ENCODE data around the gene OS9.
A peak's percentile ranks its signal among the peaks of the same experiment; 100 is the strongest.

Gene OS9

GRCh38 chr12:57755454-57756372, 61.8 kb downstream of the OS9 start:
- H3K36me3 ChIP-seq (ENCODE audit: insufficient read depth, low read length), result peaks cover 8% of the 10 kb centered on the region
- no peak overlapping the region for H3K27ac ChIP-seq
- H3K4me3 ChIP-seq, result peak overlapping the region; percentile 81
- no peaks in the 10 kb centered on the region for H3K9me3 ChIP-seq (ENCODE audit: low read depth, low read length)
- DNase-seq (ENCODE audit: low read depth, low spot score), result no peak
- TF ChIP-seq EZH2 (IDR thresholded peaks at IDR 0.05) (no peak), POLR2AphosphoS5 (IDR thresholded peaks at IDR 0.05; ENCODE audit: borderline replicate concordance, low read depth, low read length) (no peak), FOXP2 (optimal IDR thresholded peaks at IDR 0.05; ENCODE audit: control extremely low read depth, extremely low read length, insufficient read depth) (no peak)
- H3K9ac ChIP-seq (ENCODE audit: insufficient read length), result peak overlapping the region; percentile 63

DNA sequence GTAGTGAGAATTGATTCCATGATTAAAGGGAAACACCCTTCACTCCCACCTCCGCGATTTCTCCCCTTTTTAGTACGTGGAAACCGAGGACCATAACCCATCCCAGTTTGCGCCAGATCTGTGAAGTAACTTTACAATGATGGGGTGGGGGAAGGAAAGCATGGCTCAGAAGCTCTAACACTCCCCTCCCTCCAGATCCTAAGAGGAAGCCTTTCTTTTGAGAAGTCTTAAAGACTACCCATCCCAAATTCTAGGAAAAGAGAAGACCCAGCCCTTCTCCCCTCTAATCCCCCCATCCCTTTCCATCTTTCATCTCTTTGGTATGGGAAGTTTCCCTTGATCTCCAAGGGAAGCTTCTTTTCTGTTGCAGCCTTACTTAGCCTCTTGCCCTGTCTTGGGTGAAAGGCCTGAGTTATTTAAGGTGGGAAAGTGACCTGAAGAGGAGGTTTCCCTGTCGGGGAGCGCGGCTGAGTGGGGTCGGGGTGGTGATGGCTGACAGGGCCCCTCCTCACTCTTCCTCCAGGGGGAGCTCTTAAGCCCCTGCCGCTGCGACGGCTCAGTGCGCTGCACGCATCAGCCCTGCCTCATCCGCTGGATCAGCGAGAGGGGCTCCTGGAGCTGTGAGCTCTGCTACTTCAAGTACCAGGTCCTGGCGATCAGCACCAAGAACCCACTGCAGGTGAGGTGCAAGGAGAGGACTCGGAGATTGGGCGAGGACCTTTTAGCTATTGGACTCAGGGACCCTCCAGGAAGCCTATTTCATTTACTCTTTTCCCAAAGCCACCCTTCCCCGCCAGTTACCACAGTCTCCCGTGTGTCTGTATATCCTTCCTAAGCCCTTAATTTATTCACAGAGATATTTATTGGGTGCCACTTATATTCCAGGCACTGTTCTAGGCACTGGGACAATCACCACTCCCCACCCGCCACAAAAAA, 62.7 kb downstream of the OS9 start:
- H3K9me3 ChIP-seq (ENCODE audit: low read depth, low read length), result no peaks in the 10 kb centered on the region
- no peak overlapping the region for H3K27ac ChIP-seq
- H3K9ac ChIP-seq (ENCODE audit: insufficient read length), result peak overlapping the region; percentile 63
- no peaks in the 10 kb centered on the region; the same call in 1 of the 2 replicates for H3K36me3 ChIP-seq (ENCODE audit: insufficient read depth, low read length)
- H3K4me3 ChIP-seq, result peak overlapping the region; percentile 81
- no peak for DNase-seq (ENCODE audit: low read depth, low spot score)
- TF ChIP-seq POLR2AphosphoS5 (IDR thresholded peaks at IDR 0.05; ENCODE audit: borderline replicate concordance, low read depth, low read length) (no peak), FOXP2 (optimal IDR thresholded peaks at IDR 0.05; ENCODE audit: control extremely low read depth, extremely low read length, insufficient read depth) (no peak), EZH2 (IDR thresholded peaks at IDR 0.05) (no peak)

- H3K27ac ChIP-seq, result no peak overlapping the region
- no peaks in the 10 kb centered on the region; the same call in 1 of the 2 replicates for H3K36me3 ChIP-seq (ENCODE audit: insufficient read depth, low read length)
- no peak for TF ChIP-seq POLR2AphosphoS5 (IDR thresholded peaks at IDR 0.05; ENCODE audit: borderline replicate concordance, low read depth, low read length)
- TF ChIP-seq FOXP2 (optimal IDR thresholded peaks at IDR 0.05; ENCODE audit: control extremely low read depth, extremely low read length, insufficient read depth), result no peak
- TF ChIP-seq EZH2 (IDR thresholded peaks at IDR 0.05), result no peak
- DNase-seq (ENCODE audit: low read depth, low spot score), result no peak
- no peak overlapping the region for H3K9ac ChIP-seq (ENCODE audit: insufficient read length)
- no peak overlapping the region for H3K4me3 ChIP-seq
- H3K9me3 ChIP-seq (ENCODE audit: low read depth, low read length), result no peaks in the 10 kb centered on the region
Observed at GRCh38 chr12:57757771-57758170, 63.8 kb downstream of the OS9 start.

DNA sequence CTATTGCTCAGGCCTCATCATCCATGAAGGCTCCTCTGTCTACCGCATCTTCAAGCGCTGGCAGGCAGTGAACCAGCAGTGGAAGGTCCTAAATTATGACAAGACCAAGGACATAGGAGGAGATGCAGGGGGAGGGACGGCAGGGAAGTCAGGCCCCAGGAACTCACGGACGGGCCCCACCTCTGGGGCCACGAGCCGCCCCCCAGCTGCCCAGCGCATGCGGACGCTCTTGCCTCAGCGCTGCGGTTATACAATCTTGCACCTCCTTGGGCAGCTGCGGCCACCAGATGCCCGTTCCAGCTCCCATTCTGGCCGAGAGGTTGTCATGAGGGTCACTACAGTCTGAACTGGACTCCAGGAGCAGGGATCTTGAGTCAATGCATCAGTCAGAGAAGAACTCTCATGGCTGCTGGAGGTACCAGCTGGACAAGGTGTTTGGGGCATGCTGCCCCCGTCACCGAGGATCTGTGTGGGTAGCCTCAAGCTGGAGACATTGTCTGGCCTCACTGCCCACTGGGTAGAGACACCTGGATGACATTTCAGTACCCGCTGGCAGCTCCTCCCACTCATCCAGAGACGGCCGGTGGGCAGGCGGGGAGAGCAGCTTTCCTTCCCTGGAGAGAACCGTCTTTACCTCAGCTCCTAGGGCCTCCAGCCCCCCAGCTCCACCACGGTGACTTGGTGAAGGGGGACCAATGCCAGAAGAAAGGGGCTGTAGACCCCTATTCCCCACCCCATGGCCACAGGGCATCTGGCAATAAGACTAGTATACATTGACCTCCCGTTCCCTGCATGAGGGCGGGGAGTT, 64.8 kb downstream of the OS9 start:
- H3K9ac ChIP-seq (ENCODE audit: insufficient read length), result no peak overlapping the region
- DNase-seq (ENCODE audit: low read depth, low spot score), result no peak
- TF ChIP-seq EZH2 (IDR thresholded peaks at IDR 0.05) (no peak), POLR2AphosphoS5 (IDR thresholded peaks at IDR 0.05; ENCODE audit: borderline replicate concordance, low read depth, low read length) (no peak), FOXP2 (optimal IDR thresholded peaks at IDR 0.05; ENCODE audit: control extremely low read depth, extremely low read length, insufficient read depth) (no peak)
- H3K4me3 ChIP-seq, result no peak overlapping the region
- H3K36me3 ChIP-seq (ENCODE audit: insufficient read depth, low read length), result no peaks in the 10 kb centered on the region; the same call in 1 of the 2 replicates
- no peak overlapping the region for H3K27ac ChIP-seq
- H3K9me3 ChIP-seq (ENCODE audit: low read depth, low read length), result no peaks in the 10 kb centered on the region

DNA sequence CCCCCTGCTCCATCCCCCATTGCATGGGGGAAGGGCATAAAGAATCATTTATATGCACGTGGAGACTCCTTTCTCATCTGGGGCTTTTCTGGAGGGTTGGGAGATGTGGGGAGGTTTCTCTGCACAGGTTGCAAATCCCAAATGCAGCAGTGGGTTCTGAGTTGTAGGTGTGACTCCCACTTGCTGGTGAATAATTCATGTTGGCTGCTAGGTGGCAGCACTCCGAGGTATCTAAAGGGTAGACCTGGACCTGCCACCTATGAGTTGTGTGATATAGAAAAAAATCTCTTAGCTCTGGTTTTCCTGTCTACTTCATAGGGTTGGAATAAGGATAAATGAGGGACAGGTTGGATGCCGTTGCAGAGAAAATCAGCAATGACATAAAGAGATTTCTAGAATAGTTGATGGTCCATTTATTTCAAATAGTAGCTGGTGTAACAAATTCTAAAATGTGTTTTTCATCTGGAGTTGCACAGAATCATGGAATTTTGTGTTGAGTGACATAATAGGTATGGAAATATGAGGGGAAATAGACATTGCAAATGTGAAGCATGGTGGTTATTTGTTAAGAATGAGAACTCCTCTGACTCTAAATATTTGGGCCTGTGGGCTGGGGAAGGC, 65.5 kb downstream of the OS9 start:
- DNase-seq (ENCODE audit: low read depth, low spot score), result no peak
- Histone ChIP-seq H3K9me3 (ENCODE audit: low read depth, low read length) (no peaks in the 10 kb centered on the region), H3K9ac (ENCODE audit: insufficient read length) (no peak overlapping the region), H3K27ac (no peak overlapping the region), H3K4me3 (no peak overlapping the region), H3K36me3 (ENCODE audit: insufficient read depth, low read length) (no peaks in the 10 kb centered on the region; the same call in 1 of the 2 replicates)
- TF ChIP-seq EZH2 (IDR thresholded peaks at IDR 0.05) (no peak), FOXP2 (optimal IDR thresholded peaks at IDR 0.05; ENCODE audit: control extremely low read depth, extremely low read length, insufficient read depth) (no peak), POLR2AphosphoS5 (IDR thresholded peaks at IDR 0.05; ENCODE audit: borderline replicate concordance, low read depth, low read length) (no peak)

- Histone ChIP-seq H3K4me3 (no peak overlapping the region), H3K9ac (ENCODE audit: insufficient read length) (no peak overlapping the region), H3K27ac (no peak overlapping the region), H3K36me3 (ENCODE audit: insufficient read depth, low read length) (no peaks in the 10 kb centered on the region; the same call in 1 of the 2 replicates), H3K9me3 (ENCODE audit: low read depth, low read length) (no peaks in the 10 kb centered on the region)
- no peak for DNase-seq (ENCODE audit: low read depth, low spot score)
- no peak for TF ChIP-seq FOXP2 (optimal IDR thresholded peaks at IDR 0.05; ENCODE audit: control extremely low read depth, extremely low read length, insufficient read depth)
- no peak for TF ChIP-seq POLR2AphosphoS5 (IDR thresholded peaks at IDR 0.05; ENCODE audit: borderline replicate concordance, low read depth, low read length)
Observed at GRCh38 chr12:57760347-57760982, 66.5 kb downstream of the OS9 start.
